ENCODE data around the gene DDX52. TPM values are rescaled to one million over a fixed set of nuclear protein-coding genes. Genes with fewer than 3 reads are reported as not detected.

The DDX52 gene
- polyA plus RNA-seq, 6 donors from 2014 or later: 5.5 to 16.9 (median 12.3) TPM

DNA sequence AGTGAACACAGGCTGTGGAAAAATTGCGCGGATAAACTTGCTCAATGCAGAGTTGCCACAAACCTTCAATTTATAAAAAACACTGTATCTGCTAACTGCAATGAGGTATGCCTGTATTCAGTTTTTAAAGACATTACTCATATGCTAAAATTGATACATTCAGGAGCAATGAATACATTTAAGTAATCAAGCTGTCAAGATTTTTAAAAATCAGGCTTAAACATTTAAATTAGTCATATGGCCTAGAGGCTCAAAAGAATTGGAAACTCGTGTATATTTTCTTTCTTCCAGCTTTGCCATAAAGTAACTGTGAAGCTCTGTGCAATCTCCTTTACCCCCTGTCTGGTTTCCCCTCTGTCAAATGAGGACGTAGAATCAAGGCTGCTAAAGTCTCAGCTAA lies 38.2 kb downstream of the DDX52 start:
- no peak for DNase-seq
- H3K27ac Mint-ChIP-seq: peak overlapping the region in 2 of 6 donors; percentile 75 to 95
- H3K4me1 Mint-ChIP-seq: peaks cover 38 to 56% (median 53%) of the 10 kb centered on the region in 3 donors
- ATAC-seq (ENCODE audit: low read depth in 2 of 2): no peak
- H3K27me3 Mint-ChIP-seq: no peaks in the 10 kb centered on the region
- H3K4me3 Mint-ChIP-seq: no peak overlapping the region
- no peaks in the 10 kb centered on the region for H3K9me3 Mint-ChIP-seq
- no peaks in the 10 kb centered on the region for H3K36me3 Mint-ChIP-seq

DNA sequence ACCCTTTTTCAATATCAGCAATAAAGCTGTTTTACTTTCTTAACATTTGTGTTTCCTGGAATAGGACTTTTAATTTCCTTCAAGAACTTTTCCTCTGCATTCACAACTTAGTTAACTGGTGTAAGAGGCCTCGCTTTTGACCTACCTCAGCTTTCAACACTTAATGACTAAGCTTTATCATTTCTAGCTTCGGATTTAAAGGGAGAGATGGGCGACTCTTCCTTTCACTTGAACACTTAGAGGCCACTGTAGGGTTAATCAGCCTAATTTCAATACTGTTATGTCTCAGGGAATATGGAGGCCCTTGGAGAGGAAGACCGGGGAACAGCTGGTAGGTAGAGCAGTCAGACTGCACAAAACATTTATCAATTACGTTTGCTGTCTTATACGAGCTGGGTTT lies 38.7 kb downstream of the DDX52 start:
- Mint-ChIP-seq H3K4me1 (peaks cover 37 to 50% (median 49%) of the 10 kb centered on the region in 3 donors), H3K9me3 (no peaks in the 10 kb centered on the region), H3K27ac (peak overlapping the region in 4 of 6 donors; percentile 44 to 83 (median 76))

GRCh38 chr17:37598145-37598544 lies 45.1 kb downstream of the DDX52 start:
- H3K27ac Mint-ChIP-seq: peak overlapping the region in 2 of 6 donors; percentile 51 to 81
- H3K36me3 Mint-ChIP-seq: peaks cover 14 to 19% of the 10 kb centered on the region in 2 donors
- H3K9me3 Mint-ChIP-seq: no peaks in the 10 kb centered on the region
- no peaks in the 10 kb centered on the region for H3K27me3 Mint-ChIP-seq
- ATAC-seq (ENCODE audit: low read depth in 2 of 2): no peak
- no peak overlapping the region for H3K4me3 Mint-ChIP-seq
- peaks cover 8 to 22% (median 22%) of the 10 kb centered on the region in 3 donors for H3K4me1 Mint-ChIP-seq
- no peak for DNase-seq

More for the DNA sequence above, 38.7 kb downstream of the DDX52 start:
- Mint-ChIP-seq H3K27me3 (no peaks in the 10 kb centered on the region), H3K4me3 (peak overlapping the region in 2 of 8 donors; percentile 10 to 22), H3K36me3 (no peaks in the 10 kb centered on the region)
- DNase-seq (no peak), ATAC-seq (ENCODE audit: low read depth in 2 of 2) (no peak)

- DNase-seq: no peak
- no peak for ATAC-seq (ENCODE audit: low read depth in 2 of 2)
- H3K27ac Mint-ChIP-seq: peak overlapping the region in 3 of 6 donors; percentile 16 to 83 (median 42)
- peaks cover 6 to 21% of the 10 kb centered on the region in 2 donors for H3K36me3 Mint-ChIP-seq
- H3K4me1 Mint-ChIP-seq: peaks cover 19 to 40% (median 25%) of the 10 kb centered on the region in 3 donors
- no peaks in the 10 kb centered on the region for H3K9me3 Mint-ChIP-seq
- no peaks in the 10 kb centered on the region for H3K27me3 Mint-ChIP-seq
- no peak overlapping the region for H3K4me3 Mint-ChIP-seq
These were observed 51.0 kb downstream of the DDX52 start for GRCh38 chr17:37592291-37592690.

DNA sequence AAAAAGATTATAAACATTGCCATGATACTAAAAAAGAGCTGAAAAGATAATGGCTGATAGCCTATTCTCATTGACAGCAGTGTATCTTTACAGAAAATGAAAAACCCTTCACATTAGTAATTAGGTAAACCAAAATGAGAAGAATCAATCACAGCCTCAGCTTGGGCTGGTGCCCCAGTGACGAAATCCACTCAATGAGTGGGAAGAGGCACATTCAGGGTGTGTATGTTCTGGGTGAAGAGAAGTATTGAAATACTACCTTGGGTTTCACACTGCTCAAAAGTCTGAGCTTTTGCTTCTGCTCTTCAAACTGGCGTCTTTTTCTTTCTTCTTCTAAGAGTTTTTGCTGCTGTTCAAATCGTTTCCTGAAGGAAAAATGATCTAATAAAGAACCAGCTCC lies 58.2 kb downstream of the DDX52 start:
- DNase-seq: no peak
- Mint-ChIP-seq H3K27me3 (no peaks in the 10 kb centered on the region), H3K4me3 (no peak overlapping the region), H3K36me3 (peaks cover 14 to 17% of the 10 kb centered on the region in 2 donors), H3K9me3 (no peaks in the 10 kb centered on the region), H3K27ac (peak overlapping the region in 1 of 6 donors; percentile 41), H3K4me1 (peaks cover 9 to 17% (median 15%) of the 10 kb centered on the region in 3 donors)
- no peak for ATAC-seq (ENCODE audit: low read depth in 2 of 2)

DNA sequence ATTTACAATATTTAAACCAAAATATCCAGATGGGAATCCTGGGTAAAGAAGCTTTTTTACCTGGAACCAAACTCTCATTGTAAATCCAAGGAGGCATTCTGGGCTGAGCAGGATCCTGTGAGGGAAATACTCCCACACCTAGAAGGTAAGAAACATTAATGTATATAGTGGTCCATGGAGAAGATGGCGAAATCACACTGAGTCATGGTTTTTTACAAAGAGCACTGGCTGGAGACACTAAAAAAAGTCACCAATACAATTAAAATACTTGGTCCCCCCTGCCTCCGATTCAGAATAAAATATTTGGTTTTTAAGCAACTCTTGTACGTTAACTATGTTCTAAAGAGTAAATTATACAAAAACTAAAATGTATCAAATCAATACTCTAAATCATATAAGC lies 67.0 kb downstream of the DDX52 start:
- no peak overlapping the region for H3K27ac Mint-ChIP-seq
- ATAC-seq (ENCODE audit: low read depth in 2 of 2): no peak
- H3K9me3 Mint-ChIP-seq: peaks cover 0 to 9% (median 3%) of the 10 kb centered on the region in 7 donors
- peaks cover 17 to 30% of the 10 kb centered on the region in 2 donors for H3K36me3 Mint-ChIP-seq
- peaks cover 0 to 4% (median 3%) of the 10 kb centered on the region in 3 donors for H3K4me1 Mint-ChIP-seq
- H3K4me3 Mint-ChIP-seq: no peak overlapping the region
- DNase-seq: no peak
- no peaks in the 10 kb centered on the region for H3K27me3 Mint-ChIP-seq

- Mint-ChIP-seq H3K4me3 (no peak overlapping the region), H3K4me1 (peaks cover 0 to 4% (median 0%) of the 10 kb centered on the region in 3 donors), H3K9me3 (peaks cover 0 to 9% (median 3%) of the 10 kb centered on the region in 7 donors), H3K27me3 (no peaks in the 10 kb centered on the region), H3K27ac (peak overlapping the region in 2 of 6 donors; percentile 45 to 56), H3K36me3 (peaks cover 17 to 34% of the 10 kb centered on the region in 2 donors)
- ATAC-seq (ENCODE audit: low read depth in 2 of 2) (no peak), DNase-seq (no peak)
These were observed 68.8 kb downstream of the DDX52 start for GRCh38 chr17:37574427-37574826.

DNA sequence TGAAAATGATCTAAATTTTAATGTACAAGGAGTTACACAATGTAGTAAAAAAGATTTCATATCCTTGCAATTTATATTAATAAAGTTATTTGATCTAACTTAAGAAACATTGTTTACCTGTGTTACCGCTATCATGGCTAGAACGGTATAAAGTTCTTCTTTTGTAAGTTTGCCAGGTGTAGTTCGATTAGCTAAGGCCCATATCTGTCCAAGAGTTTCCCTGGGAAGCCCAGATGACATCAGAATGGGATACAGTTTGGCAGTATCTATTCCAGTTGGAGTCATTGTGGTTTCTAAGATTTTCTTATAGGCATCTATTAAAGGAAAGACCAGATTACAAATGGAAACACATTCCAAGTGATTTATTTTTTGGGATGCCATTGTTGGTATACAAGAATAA lies 71.6 kb downstream of the DDX52 start:
- no peak overlapping the region for H3K27ac Mint-ChIP-seq
- H3K36me3 Mint-ChIP-seq: peaks cover 25 to 39% of the 10 kb centered on the region in 2 donors
- DNase-seq (no peak), ATAC-seq (ENCODE audit: low read depth in 2 of 2) (no peak)
- H3K4me3 Mint-ChIP-seq: no peak overlapping the region
- H3K27me3 Mint-ChIP-seq: no peaks in the 10 kb centered on the region
- H3K4me1 Mint-ChIP-seq: peaks cover 0 to 9% (median 0%) of the 10 kb centered on the region in 3 donors
- peaks cover 0 to 9% (median 3%) of the 10 kb centered on the region in 7 donors for H3K9me3 Mint-ChIP-seq

- DNase-seq (no peak), ATAC-seq (ENCODE audit: low read depth in 2 of 2) (no peak)
- Mint-ChIP-seq H3K36me3 (peaks cover 27 to 37% of the 10 kb centered on the region in 2 donors), H3K27ac (peak overlapping the region in 1 of 6 donors; percentile 42), H3K4me1 (peaks cover 0 to 9% (median 0%) of the 10 kb centered on the region in 3 donors), H3K4me3 (no peak overlapping the region), H3K27me3 (no peaks in the 10 kb centered on the region), H3K9me3 (peaks cover 0 to 9% (median 3%) of the 10 kb centered on the region in 7 donors)
These were observed 72.6 kb downstream of the DDX52 start for GRCh38 chr17:37570527-37571093.

DNA sequence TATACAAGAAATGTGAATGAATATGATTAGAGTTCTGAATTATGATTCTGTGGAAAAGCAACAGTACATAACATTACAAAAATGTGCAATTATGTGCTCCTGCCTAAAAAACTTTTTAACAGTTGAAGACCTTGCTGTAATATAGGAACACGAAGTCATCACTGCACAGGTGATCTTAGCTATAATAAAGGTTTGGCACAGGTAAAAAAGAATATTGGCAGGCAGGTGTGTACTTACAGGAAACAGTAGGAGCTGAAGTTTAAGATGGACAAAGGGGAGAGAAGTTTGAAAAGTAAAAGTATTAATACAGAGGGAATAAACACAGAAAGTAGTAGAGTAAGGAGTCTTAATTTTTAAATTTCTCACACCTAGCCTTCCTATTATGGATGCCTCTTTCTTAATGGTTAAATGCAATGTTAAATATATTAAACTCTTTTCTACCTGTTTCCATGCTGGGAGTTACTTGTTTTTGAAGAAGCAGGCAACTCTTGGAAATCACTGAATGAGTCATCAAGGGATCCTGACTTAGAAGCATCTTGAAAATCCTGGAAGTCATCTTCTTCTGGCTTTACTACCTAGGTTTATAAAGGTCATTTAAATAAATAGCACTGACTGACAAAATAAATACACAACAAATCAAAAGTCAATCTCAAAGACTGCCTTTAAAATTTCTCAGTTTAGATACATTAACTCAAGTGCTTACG lies 74.7 kb downstream of the DDX52 start:
- Mint-ChIP-seq H3K36me3 (peaks cover 25 to 27% of the 10 kb centered on the region in 2 donors), H3K27me3 (no peaks in the 10 kb centered on the region), H3K4me3 (no peak overlapping the region), H3K9me3 (peaks cover 0 to 3% (median 0%) of the 10 kb centered on the region in 7 donors), H3K27ac (peak overlapping the region in 1 of 6 donors; percentile 9), H3K4me1 (peaks cover 0 to 5% (median 0%) of the 10 kb centered on the region in 3 donors)
- DNase-seq (no peak), ATAC-seq (ENCODE audit: low read depth in 2 of 2) (no peak)

GRCh38 chr17:37567538-37567937 lies 75.7 kb downstream of the DDX52 start:
- H3K4me1 Mint-ChIP-seq: peaks cover 0 to 5% (median 0%) of the 10 kb centered on the region in 3 donors
- ATAC-seq (ENCODE audit: low read depth in 2 of 2) (no peak), DNase-seq (no peak)
- no peaks in the 10 kb centered on the region for H3K27me3 Mint-ChIP-seq
- peaks cover 24% of the 10 kb centered on the region in 2 donors for H3K36me3 Mint-ChIP-seq
- H3K4me3 Mint-ChIP-seq: no peak overlapping the region
- no peak overlapping the region for H3K27ac Mint-ChIP-seq
- H3K9me3 Mint-ChIP-seq: peaks cover 0 to 3% (median 0%) of the 10 kb centered on the region in 7 donors

- H3K4me3 Mint-ChIP-seq: no peak overlapping the region
- peaks cover 0 to 3% (median 0%) of the 10 kb centered on the region in 7 donors for H3K9me3 Mint-ChIP-seq
- ATAC-seq (ENCODE audit: low read depth in 2 of 2) (no peak), DNase-seq (no peak)
- H3K4me1 Mint-ChIP-seq: peaks cover 0 to 5% (median 0%) of the 10 kb centered on the region in 3 donors
- no peaks in the 10 kb centered on the region for H3K27me3 Mint-ChIP-seq
- no peak overlapping the region for H3K27ac Mint-ChIP-seq
- H3K36me3 Mint-ChIP-seq: peaks cover 24 to 28% of the 10 kb centered on the region in 2 donors
These were observed 76.1 kb downstream of the DDX52 start for GRCh38 chr17:37567137-37567536.

GRCh38 chr17:37564252-37564651 lies 79.0 kb downstream of the DDX52 start:
- Mint-ChIP-seq H3K27ac (peak overlapping the region in 3 of 6 donors; percentile 9 to 76 (median 26)), H3K4me1 (peaks cover 0 to 5% (median 0%) of the 10 kb centered on the region in 3 donors), H3K36me3 (peaks cover 24% of the 10 kb centered on the region in 2 donors), H3K27me3 (no peaks in the 10 kb centered on the region), H3K9me3 (peaks cover 0 to 3% (median 0%) of the 10 kb centered on the region in 7 donors), H3K4me3 (peak overlapping the region in 1 of 8 donors; percentile 7)
- DNase-seq: no peak
- ATAC-seq (ENCODE audit: low read depth in 2 of 2): no peak
